ENCODE data around the gene MYO18B.

Gene MYO18B

DNA sequence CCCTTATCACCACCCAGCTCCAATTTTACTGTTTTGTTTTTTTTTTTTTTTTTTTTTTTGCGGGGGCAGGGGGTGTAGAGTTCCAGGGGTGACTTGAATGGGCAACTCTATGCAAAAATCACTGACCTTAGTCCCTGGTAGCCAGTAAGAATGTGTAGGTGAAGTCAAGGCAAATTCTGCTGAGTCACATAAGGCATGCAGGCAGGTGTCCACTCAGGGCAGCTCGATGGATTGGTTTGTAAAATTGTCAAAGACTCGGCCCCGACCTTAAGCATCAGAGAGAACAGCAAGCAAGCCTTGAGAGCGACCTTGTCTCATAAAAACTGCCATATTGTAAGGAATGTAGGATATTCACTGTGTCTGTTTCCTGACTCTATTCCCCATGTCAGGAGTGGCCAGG lies 275.9 kb downstream of the MYO18B start:
- Histone ChIP-seq H3K79me1 (ENCODE audit: low read depth, low read length) (no peaks in the 10 kb centered on the region), H2BK5ac (ENCODE audit: low read length) (no peak overlapping the region), H4K91ac (ENCODE audit: low read depth, low read length, poor library complexity) (no peak overlapping the region), H4K8ac (ENCODE audit: low read depth, low read length) (no peak overlapping the region), H2AK5ac (ENCODE audit: low read depth, low read length) (no peak overlapping the region), H3K27me3 (ENCODE audit: control insufficient read depth in 3 of 3, insufficient read depth in 3 of 3, low read depth in 1 of 3, low read length in 3 of 3) (no peaks in the 10 kb centered on the region), H2AFZ (ENCODE audit: low read length) (no peak overlapping the region), H2BK120ac (ENCODE audit: low read depth, low read length) (no peak overlapping the region), H3K4ac (ENCODE audit: low read length) (no peak overlapping the region), H3K36me3 (replicated peaks in 1 of 2; ENCODE audit: control insufficient read depth in 2 of 2, insufficient read depth in 2 of 2, low read length in 2 of 2) (no peaks in the 10 kb centered on the region), H3K4me1 (ENCODE audit: control insufficient read depth in 2 of 2, insufficient read depth in 1 of 2, low read depth in 1 of 2, low read length in 2 of 2) (no peaks in the 10 kb centered on the region), H2BK15ac (ENCODE audit: low read length) (no peak overlapping the region), H3K4me2 (ENCODE audit: insufficient read depth, low read length, poor library complexity, severe bottlenecking) (no peak overlapping the region), H3K4me3 (ENCODE audit: low read length in 2 of 2) (no peak overlapping the region), H2BK12ac (ENCODE audit: low read length) (no peak overlapping the region), H3K18ac (ENCODE audit: low read length) (no peak overlapping the region), H3K27ac (replicated peaks; ENCODE audit: low read length) (no peak overlapping the region), H3K14ac (ENCODE audit: low read length) (no peak overlapping the region), H3K9ac (ENCODE audit: low read depth, low read length, poor library complexity) (no peak overlapping the region), H3K23ac (ENCODE audit: low read depth, low read length, poor library complexity) (no peak overlapping the region), H3K9me3 (replicated peaks in 1 of 2; ENCODE audit: control insufficient read depth in 2 of 2, insufficient read depth in 1 of 2, low read depth in 1 of 2, low read length in 2 of 2) (no peaks in the 10 kb centered on the region)
- no CpG with 5 or more reads among the region's 5 CpGs for WGBS, 2 donors (ENCODE audit: extremely low coverage in 2 of 2, insufficient read length in 2 of 2, insufficient replicate concordance in 1 of 2)
- DNase-seq (ENCODE audit: low spot score) = no peak

DNA sequence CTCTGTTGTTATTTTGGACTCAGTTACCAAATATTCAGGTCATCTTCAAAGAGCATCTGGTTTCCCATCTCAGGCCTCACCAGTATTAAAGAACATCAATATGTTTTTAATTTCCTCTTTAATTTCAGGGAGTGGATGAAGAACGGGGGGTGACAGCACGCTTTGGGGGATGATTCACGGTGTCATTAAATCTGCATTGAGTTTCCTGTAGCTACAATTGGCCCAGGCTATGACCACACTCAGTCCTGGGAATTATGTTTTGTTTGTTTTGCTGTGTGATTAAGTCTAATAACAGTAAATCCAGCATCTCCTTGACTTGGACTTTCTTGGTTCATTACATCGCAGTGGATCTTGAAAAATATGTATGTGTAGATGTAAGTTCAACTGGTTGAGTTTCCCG lies 277.6 kb downstream of the MYO18B start:
- H2BK120ac ChIP-seq (ENCODE audit: low read depth, low read length) = no peak overlapping the region
- no peak overlapping the region for H3K23ac ChIP-seq (ENCODE audit: low read depth, low read length, poor library complexity)
- H4K8ac ChIP-seq (ENCODE audit: low read depth, low read length) = no peak overlapping the region
- no peak overlapping the region for H3K18ac ChIP-seq (ENCODE audit: low read length)
- no peaks in the 10 kb centered on the region for H3K9me3 ChIP-seq (replicated peaks in 1 of 2; ENCODE audit: control insufficient read depth in 2 of 2, insufficient read depth in 1 of 2, low read depth in 1 of 2, low read length in 2 of 2)
- H3K27me3 ChIP-seq (ENCODE audit: control insufficient read depth in 3 of 3, insufficient read depth in 3 of 3, low read depth in 1 of 3, low read length in 3 of 3) = no peaks in the 10 kb centered on the region
- no peak overlapping the region for H2AFZ ChIP-seq (ENCODE audit: low read length)
- no peak overlapping the region for H3K4me3 ChIP-seq (ENCODE audit: low read length in 2 of 2)
- no peak overlapping the region for H2BK12ac ChIP-seq (ENCODE audit: low read length)
- H4K91ac ChIP-seq (ENCODE audit: low read depth, low read length, poor library complexity) = no peak overlapping the region
- H3K4ac ChIP-seq (ENCODE audit: low read length) = no peak overlapping the region
- H3K4me2 ChIP-seq (ENCODE audit: insufficient read depth, low read length, poor library complexity, severe bottlenecking) = no peak overlapping the region
- H2AK5ac ChIP-seq (ENCODE audit: low read depth, low read length) = no peak overlapping the region
- H3K14ac ChIP-seq (ENCODE audit: low read length) = no peak overlapping the region
- no peak overlapping the region for H2BK5ac ChIP-seq (ENCODE audit: low read length)
- H3K79me1 ChIP-seq (ENCODE audit: low read depth, low read length) = no peaks in the 10 kb centered on the region
- no peak overlapping the region for H3K9ac ChIP-seq (ENCODE audit: low read depth, low read length, poor library complexity)
- WGBS, 2 donors (ENCODE audit: extremely low coverage in 2 of 2, insufficient read length in 2 of 2, insufficient replicate concordance in 1 of 2) = no CpG with 5 or more reads among the region's 5 CpGs
- no peak overlapping the region for H2BK15ac ChIP-seq (ENCODE audit: low read length)
- no peaks in the 10 kb centered on the region for H3K4me1 ChIP-seq (ENCODE audit: control insufficient read depth in 2 of 2, insufficient read depth in 1 of 2, low read depth in 1 of 2, low read length in 2 of 2)
- no peak overlapping the region for H3K27ac ChIP-seq (replicated peaks; ENCODE audit: low read length)
- no peaks in the 10 kb centered on the region for H3K36me3 ChIP-seq (replicated peaks in 1 of 2; ENCODE audit: control insufficient read depth in 2 of 2, insufficient read depth in 2 of 2, low read length in 2 of 2)
- DNase-seq (ENCODE audit: low spot score) = no peak

DNA sequence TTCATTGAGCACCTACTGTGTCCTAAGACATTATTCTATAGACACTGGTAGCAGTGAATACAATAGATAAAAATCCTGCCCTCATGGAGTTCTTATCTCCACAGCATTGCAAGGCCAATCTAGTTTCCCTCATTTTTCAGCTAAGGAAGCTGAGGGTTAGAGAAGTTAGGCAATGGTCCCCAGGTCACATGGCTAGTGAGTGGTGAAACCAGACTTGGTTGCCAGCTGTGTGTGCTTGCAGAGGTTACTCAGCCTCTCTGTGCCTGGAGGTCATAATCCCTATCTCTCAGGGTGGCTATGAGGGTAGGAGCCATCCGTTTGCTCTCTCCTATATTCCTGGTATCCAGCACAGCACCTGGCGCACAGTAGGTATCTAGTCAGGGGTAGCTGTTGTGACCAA lies 279.5 kb downstream of the MYO18B start:
- Histone ChIP-seq H3K4me2 (ENCODE audit: insufficient read depth, low read length, poor library complexity, severe bottlenecking) (no peak overlapping the region), H4K91ac (ENCODE audit: low read depth, low read length, poor library complexity) (no peak overlapping the region)
- no CpG with 5 or more reads among the region's 2 CpGs for WGBS, 2 donors (ENCODE audit: extremely low coverage in 2 of 2, insufficient read length in 2 of 2, insufficient replicate concordance in 1 of 2)

DNA sequence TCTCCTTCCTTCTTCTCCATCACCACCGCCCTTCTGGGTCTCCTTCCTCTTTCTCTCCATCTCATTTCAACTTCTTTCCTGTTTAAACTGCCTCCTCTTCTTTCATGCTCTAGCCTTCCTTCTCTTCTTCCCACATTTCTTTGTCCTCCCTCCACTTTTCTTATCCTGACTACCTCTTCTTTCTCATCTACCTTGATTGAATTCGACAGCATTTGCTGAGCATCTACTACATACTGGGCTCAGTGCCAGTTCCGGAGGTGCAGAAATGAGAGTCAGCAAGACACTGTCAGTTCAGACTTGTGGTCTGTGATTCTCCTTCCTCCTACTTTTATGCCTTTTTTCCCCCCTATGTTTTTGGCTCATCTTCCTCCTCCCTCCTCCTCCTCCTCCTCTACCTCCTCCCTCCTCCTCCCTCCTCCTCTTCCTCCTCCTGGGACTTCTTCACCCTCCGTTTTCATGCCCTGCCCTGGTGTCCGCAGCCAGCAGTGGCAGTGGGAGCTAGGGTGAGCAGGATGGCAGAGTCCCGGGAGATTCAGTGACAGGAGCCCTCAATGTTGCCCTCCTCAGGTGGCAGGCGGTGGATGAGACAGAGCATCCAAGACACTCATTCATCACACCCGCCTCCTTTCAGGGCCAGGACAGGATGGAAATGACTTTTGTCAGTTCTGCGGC lies 281.3 kb downstream of the MYO18B start:
- no peak overlapping the region for H4K91ac ChIP-seq (ENCODE audit: low read depth, low read length, poor library complexity)
- H3K23ac ChIP-seq (ENCODE audit: low read depth, low read length, poor library complexity) = no peak overlapping the region
- H4K8ac ChIP-seq (ENCODE audit: low read depth, low read length) = no peak overlapping the region
- H3K27me3 ChIP-seq (ENCODE audit: control insufficient read depth in 3 of 3, insufficient read depth in 3 of 3, low read depth in 1 of 3, low read length in 3 of 3) = no peaks in the 10 kb centered on the region
- no peak overlapping the region for H3K18ac ChIP-seq (ENCODE audit: low read length)
- no peak overlapping the region for H2BK5ac ChIP-seq (ENCODE audit: low read length)
- no peak overlapping the region for H3K4me2 ChIP-seq (ENCODE audit: insufficient read depth, low read length, poor library complexity, severe bottlenecking)
- H2AK5ac ChIP-seq (ENCODE audit: low read depth, low read length) = no peak overlapping the region
- H2BK120ac ChIP-seq (ENCODE audit: low read depth, low read length) = no peak overlapping the region
- H2AFZ ChIP-seq (ENCODE audit: low read length) = no peak overlapping the region
- no peak overlapping the region for H3K14ac ChIP-seq (ENCODE audit: low read length)
- H3K36me3 ChIP-seq (replicated peaks in 1 of 2; ENCODE audit: control insufficient read depth in 2 of 2, insufficient read depth in 2 of 2, low read length in 2 of 2) = no peaks in the 10 kb centered on the region
- H3K4me3 ChIP-seq (ENCODE audit: low read length in 2 of 2) = no peak overlapping the region
- WGBS, 2 donors (ENCODE audit: extremely low coverage in 2 of 2, insufficient read length in 2 of 2, insufficient replicate concordance in 1 of 2) = no CpG with 5 or more reads among the region's 9 CpGs
- no peak overlapping the region for H3K4ac ChIP-seq (ENCODE audit: low read length)
- no peak for DNase-seq (ENCODE audit: low spot score)
- H3K9me3 ChIP-seq (replicated peaks in 1 of 2; ENCODE audit: control insufficient read depth in 2 of 2, insufficient read depth in 1 of 2, low read depth in 1 of 2, low read length in 2 of 2) = no peaks in the 10 kb centered on the region
- H3K4me1 ChIP-seq (ENCODE audit: control insufficient read depth in 2 of 2, insufficient read depth in 1 of 2, low read depth in 1 of 2, low read length in 2 of 2) = no peaks in the 10 kb centered on the region
- no peaks in the 10 kb centered on the region for H3K79me1 ChIP-seq (ENCODE audit: low read depth, low read length)
- no peak overlapping the region for H3K27ac ChIP-seq (replicated peaks; ENCODE audit: low read length)
- no peak overlapping the region for H2BK12ac ChIP-seq (ENCODE audit: low read length)
- no peak overlapping the region for H2BK15ac ChIP-seq (ENCODE audit: low read length)
- H3K9ac ChIP-seq (ENCODE audit: low read depth, low read length, poor library complexity) = no peak overlapping the region

More for the DNA sequence above, 279.5 kb downstream of the MYO18B start:
- no peak overlapping the region for H2BK120ac ChIP-seq (ENCODE audit: low read depth, low read length)
- no peaks in the 10 kb centered on the region for H3K79me1 ChIP-seq (ENCODE audit: low read depth, low read length)
- no peak for DNase-seq (ENCODE audit: low spot score)
- H3K23ac ChIP-seq (ENCODE audit: low read depth, low read length, poor library complexity) = no peak overlapping the region
- H3K18ac ChIP-seq (ENCODE audit: low read length) = no peak overlapping the region
- H2BK12ac ChIP-seq (ENCODE audit: low read length) = no peak overlapping the region
- no peak overlapping the region for H3K27ac ChIP-seq (replicated peaks; ENCODE audit: low read length)
- H3K27me3 ChIP-seq (ENCODE audit: control insufficient read depth in 3 of 3, insufficient read depth in 3 of 3, low read depth in 1 of 3, low read length in 3 of 3) = no peaks in the 10 kb centered on the region
- no peak overlapping the region for H2BK5ac ChIP-seq (ENCODE audit: low read length)
- no peak overlapping the region for H2BK15ac ChIP-seq (ENCODE audit: low read length)
- no peak overlapping the region for H3K14ac ChIP-seq (ENCODE audit: low read length)
- H4K8ac ChIP-seq (ENCODE audit: low read depth, low read length) = no peak overlapping the region
- no peak overlapping the region for H2AK5ac ChIP-seq (ENCODE audit: low read depth, low read length)
- no peak overlapping the region for H2AFZ ChIP-seq (ENCODE audit: low read length)
- no peaks in the 10 kb centered on the region for H3K4me1 ChIP-seq (ENCODE audit: control insufficient read depth in 2 of 2, insufficient read depth in 1 of 2, low read depth in 1 of 2, low read length in 2 of 2)
- H3K9ac ChIP-seq (ENCODE audit: low read depth, low read length, poor library complexity) = no peak overlapping the region
- H3K4ac ChIP-seq (ENCODE audit: low read length) = no peak overlapping the region
- H3K36me3 ChIP-seq (replicated peaks in 1 of 2; ENCODE audit: control insufficient read depth in 2 of 2, insufficient read depth in 2 of 2, low read length in 2 of 2) = no peaks in the 10 kb centered on the region
- H3K4me3 ChIP-seq (ENCODE audit: low read length in 2 of 2) = no peak overlapping the region
- no peaks in the 10 kb centered on the region for H3K9me3 ChIP-seq (replicated peaks in 1 of 2; ENCODE audit: control insufficient read depth in 2 of 2, insufficient read depth in 1 of 2, low read depth in 1 of 2, low read length in 2 of 2)

Data from neuronal stem cell (in vitro differentiated cells).